Measurements from ENCODE around the gene CLASP2.
"Not testable (repeated sequence)": the region's sequence is repeated elsewhere in the genome, so short reads cannot be mapped to it uniquely, and the experiment has no call there.

The CLASP2 gene

GRCh38 chr3:33451994-33452393 is 266.1 kb downstream of the CLASP2 start:
- H3K27me3 ChIP-seq (ENCODE audit: low read depth, low read length); H3K4me1 ChIP-seq (ENCODE audit: control insufficient read depth in 1 of 2, insufficient read depth in 2 of 2, low read length in 2 of 2); H3K27ac ChIP-seq (ENCODE audit: low read length); H3K4me3 ChIP-seq (ENCODE audit: low read depth in 1 of 2, low read length in 2 of 2); H3K9me3 ChIP-seq (ENCODE audit: control insufficient read depth in 1 of 2, low read length in 2 of 2); H3K36me3 ChIP-seq (ENCODE audit: control insufficient read depth in 1 of 2, insufficient read depth in 2 of 2, low read length in 2 of 2): not testable (repeated sequence)

- Histone ChIP-seq H3K9me3 (ENCODE audit: control insufficient read depth in 1 of 2, low read length in 2 of 2) (no peaks in the 10 kb centered on the region), H3K27ac (ENCODE audit: low read length) (no peak overlapping the region), H3K36me3 (ENCODE audit: control insufficient read depth in 1 of 2, insufficient read depth in 2 of 2, low read length in 2 of 2) (no peaks in the 10 kb centered on the region), H3K4me1 (ENCODE audit: control insufficient read depth in 1 of 2, insufficient read depth in 2 of 2, low read length in 2 of 2) (no peaks in the 10 kb centered on the region), H3K4me3 (ENCODE audit: low read depth in 1 of 2, low read length in 2 of 2) (no peak overlapping the region), H3K27me3 (ENCODE audit: low read depth, low read length) (no peaks in the 10 kb centered on the region)
These were observed 270.1 kb downstream of the CLASP2 start for GRCh38 chr3:33447958-33448357.

DNA sequence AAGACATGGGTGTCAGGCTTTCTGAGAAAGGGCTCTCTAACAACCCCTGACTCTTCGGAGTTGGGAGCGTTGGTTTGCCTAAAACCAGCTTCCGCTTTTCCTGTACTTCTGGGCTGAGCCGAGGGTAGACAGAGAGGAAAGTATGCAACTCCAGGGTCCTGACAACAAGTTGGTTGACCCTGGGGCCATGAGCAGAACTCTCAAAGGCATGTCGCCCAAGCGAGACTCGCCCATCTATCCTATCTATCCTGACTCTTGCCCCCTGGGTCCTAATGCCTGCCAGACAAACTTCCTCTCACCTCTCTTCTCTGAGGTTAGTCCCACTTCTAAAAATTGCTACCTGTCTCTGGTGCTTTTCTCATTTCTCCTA is 270.8 kb downstream of the CLASP2 start:
- H3K4me3 ChIP-seq (ENCODE audit: low read depth in 1 of 2, low read length in 2 of 2); H3K27me3 ChIP-seq (ENCODE audit: low read depth, low read length); H3K4me1 ChIP-seq (ENCODE audit: control insufficient read depth in 1 of 2, insufficient read depth in 2 of 2, low read length in 2 of 2); H3K27ac ChIP-seq (ENCODE audit: low read length); H3K36me3 ChIP-seq (ENCODE audit: control insufficient read depth in 1 of 2, insufficient read depth in 2 of 2, low read length in 2 of 2); H3K9me3 ChIP-seq (ENCODE audit: control insufficient read depth in 1 of 2, low read length in 2 of 2): not testable (repeated sequence)
